Skin epidermis (tissue), 12 donors: ENCODE measurements around the gene TET3.

ENCODE experiments used
- H3K27ac ChIP-seq, 21 experiments: fragments of 200-600 bp; sonication (generic) in 11 of 21; one replicate each; pipeline ENCODE4 v1.5.0; 2020; ENCODE audit warnings: mild to moderate bottlenecking in 3 of 21, inconsistent platforms in 2 of 21, moderate library complexity in 2 of 21
- H3K4me3 ChIP-seq, 7 experiments: fragments of 200-600 bp; sonication (generic) in 2 of 7; one replicate each; pipeline ENCODE4 v1.5.0; 2020; ENCODE audit warnings: inconsistent platforms in 2 of 7, mild to moderate bottlenecking in 2 of 7, moderate library complexity in 1 of 7

Gene TET3

GRCh38 chr2:73984922-73985307, 205 bp downstream of the TET3 start:
- Histone ChIP-seq H3K4me3 (peak overlapping the region; percentile 38 to 71 (median 49)), H3K27ac (peak overlapping the region in 20 of 21 experiments; percentile 83 to 99 (median 94))

- Histone ChIP-seq H3K4me3 (peak overlapping the region; percentile 38 to 71 (median 49)), H3K27ac (peak overlapping the region; percentile 81 to 99 (median 93))
Measured at GRCh38 chr2:73985308-73986084, 786 bp downstream of the TET3 start.

- Histone ChIP-seq H3K27ac (peak overlapping the region in 20 of 21 experiments; percentile 2 to 98 (median 84)), H3K4me3 (peak overlapping the region; percentile 29 to 71 (median 46))
Measured at GRCh38 chr2:73986085-73986681, 1.5 kb downstream of the TET3 start.

GRCh38 chr2:73987109-73987947, 2.6 kb downstream of the TET3 start:
- H3K4me3 ChIP-seq: peak overlapping the region; percentile 25 to 71 (median 45)

GRCh38 chr2:73987948-73988700, 3.4 kb downstream of the TET3 start:
- peak overlapping the region in 8 of 21 experiments; percentile 14 to 98 (median 38) for H3K27ac ChIP-seq
- peak overlapping the region; percentile 25 to 71 (median 45) for H3K4me3 ChIP-seq

More at GRCh38 chr2:73987109-73987947, 2.6 kb downstream of the TET3 start:
- H3K27ac ChIP-seq: peak overlapping the region in 12 of 21 experiments; percentile 5 to 98 (median 47)

GRCh38 chr2:73989972-73990371, 5.3 kb downstream of the TET3 start:
- Histone ChIP-seq H3K4me3 (no peak overlapping the region), H3K27ac (no peak overlapping the region)

GRCh38 chr2:73990531-73990930, 5.8 kb downstream of the TET3 start:
- Histone ChIP-seq H3K27ac (no peak overlapping the region), H3K4me3 (no peak overlapping the region)

GRCh38 chr2:73992036-73992435, 7.3 kb downstream of the TET3 start:
- no peak overlapping the region for H3K4me3 ChIP-seq
- H3K27ac ChIP-seq: no peak overlapping the region

- Histone ChIP-seq H3K27ac (no peak overlapping the region), H3K4me3 (no peak overlapping the region)
Measured at GRCh38 chr2:73993376-73993775, 8.7 kb downstream of the TET3 start.

- Histone ChIP-seq H3K4me3 (no peak overlapping the region), H3K27ac (no peak overlapping the region)
Measured at GRCh38 chr2:73993778-73994177, 9.1 kb downstream of the TET3 start.

GRCh38 chr2:73994178-73994831, 9.6 kb downstream of the TET3 start:
- H3K4me3 ChIP-seq: no peak overlapping the region
- H3K27ac ChIP-seq: no peak overlapping the region

GRCh38 chr2:73995810-73996209, 11.1 kb downstream of the TET3 start:
- H3K4me3 ChIP-seq: no peak overlapping the region
- H3K27ac ChIP-seq: no peak overlapping the region

- Histone ChIP-seq H3K4me3 (no peak overlapping the region), H3K27ac (no peak overlapping the region)
Measured at GRCh38 chr2:73997813-73998212, 13.1 kb downstream of the TET3 start.

- Histone ChIP-seq H3K27ac (no peak overlapping the region), H3K4me3 (no peak overlapping the region)
Measured at GRCh38 chr2:73998451-73998850, 13.7 kb downstream of the TET3 start.

- H3K27ac ChIP-seq: no peak overlapping the region
- no peak overlapping the region for H3K4me3 ChIP-seq
Measured at GRCh38 chr2:73998933-73999332, 14.2 kb downstream of the TET3 start.

- Histone ChIP-seq H3K4me3 (no peak overlapping the region), H3K27ac (no peak overlapping the region)
Measured at GRCh38 chr2:73999881-74000597, 15.3 kb downstream of the TET3 start.

GRCh38 chr2:74000666-74001065, 16.0 kb downstream of the TET3 start:
- Histone ChIP-seq H3K4me3 (no peak overlapping the region), H3K27ac (peak overlapping the region in 1 of 21 experiments; percentile 23)

GRCh38 chr2:74001121-74001520, 16.4 kb downstream of the TET3 start:
- Histone ChIP-seq H3K4me3 (no peak overlapping the region), H3K27ac (peak overlapping the region in 1 of 21 experiments; percentile 23)
